ENCODE data around the gene PPM1L. TPM values are rescaled to one million over a fixed set of nuclear protein-coding genes. Genes with fewer than 3 reads are reported as not detected.

Gene PPM1L
- total and polyA plus RNA-seq, 2 of the 13 experiments (the other 11 are each of a cell fraction or from before 2014, with no cell fraction given), result 0.22 to 1.4 TPM

- ATAC-seq (no peak), DNase-seq (ENCODE audit: low spot score) (no peak), FAIRE-seq (no peak)
- H3K9me3 ChIP-seq (ENCODE audit: low read length), result no peaks in the 10 kb centered on the region
- H3K79me2 ChIP-seq (ENCODE audit: insufficient read depth, low read length), result no peaks in the 10 kb centered on the region
- in situ Hi-C loops (cut with HindIII; ENCODE audit: extremely low pct_ligation_motif_present, low pct_unique_long_range_greater_than_20kb) (no loop called here), intact Hi-C loops (cut with micrococcal nuclease; ENCODE audit: unreplicated experiment) (no loop called here)
- H3K4me3 ChIP-seq (replicated peaks in 1 of 3; ENCODE audit: insufficient read depth in 1 of 3, low read depth in 2 of 3, low read length in 3 of 3), result no peak overlapping the region
- TF ChIP-seq KLF11 (CRISPR knock-in tag; IDR thresholded peaks at IDR 0.05) (no peak), NR2F1 (CRISPR knock-in tag; IDR thresholded peaks at IDR 0.05) (no peak), NCOA1 (CRISPR knock-in tag; IDR thresholded peaks at IDR 0.05) (no peak), ZNF549 (CRISPR knock-in tag; IDR thresholded peaks at IDR 0.05) (no peak), PTBP1 (IDR thresholded peaks at IDR 0.05; ENCODE audit: low read depth, low read length, poor library complexity, severe bottlenecking) (no peak), MEF2D (CRISPR knock-in tag; IDR thresholded peaks at IDR 0.05) (no peak), TCF12 (IDR thresholded peaks at IDR 0.05) (no peak), TCF12 (CRISPR knock-in tag; IDR thresholded peaks at IDR 0.05) (no peak)
- no peaks in the 10 kb centered on the region for H3K4me1 ChIP-seq (ENCODE audit: insufficient read depth, low read length)
- H3K9ac ChIP-seq (ENCODE audit: insufficient read depth, low read depth, low read length), result no peak overlapping the region
- no peak overlapping the region for H3K27ac ChIP-seq (ENCODE audit: extremely low read length, insufficient read depth, low read length)
- H3K36me3 ChIP-seq (replicated peaks in 1 of 2; ENCODE audit: control insufficient read depth in 1 of 2, insufficient read depth in 2 of 2, low read length in 2 of 2), result no peaks in the 10 kb centered on the region
- no peaks in the 10 kb centered on the region for H3K27me3 ChIP-seq (ENCODE audit: control insufficient read depth in 1 of 2, insufficient read depth in 2 of 2, low read length in 2 of 2)
- no TSS peak for BruUV-seq (replicated peaks)
- 40% methylated on average over 3 of the region's 3 CpGs for WGBS (ENCODE audit: low lambda C conversion rate)
- ChIA-PET POLR2A (no interaction called here), CTCF (ENCODE audit: low intra/inter-chr PET ratio, low total read pairs) (no interaction called here)
- no peak overlapping the region for H2AFZ ChIP-seq (ENCODE audit: low read length)
- H4K20me1 ChIP-seq (ENCODE audit: insufficient read depth, low read length), result no peaks in the 10 kb centered on the region
- no peak overlapping the region for H3K4me2 ChIP-seq (ENCODE audit: low read depth, low read length)
Observed at GRCh38 chr3:160828880-160829279, 72.8 kb downstream of the PPM1L start.

- no peak for ATAC-seq
- no peaks in the 10 kb centered on the region for H3K27me3 ChIP-seq (ENCODE audit: control insufficient read depth in 1 of 2, insufficient read depth in 2 of 2, low read length in 2 of 2)
- intact Hi-C loops (cut with micrococcal nuclease; ENCODE audit: unreplicated experiment) (no loop called here), in situ Hi-C loops (cut with HindIII; ENCODE audit: extremely low pct_ligation_motif_present, low pct_unique_long_range_greater_than_20kb) (no loop called here)
- H3K9me3 ChIP-seq (ENCODE audit: low read length), result no peaks in the 10 kb centered on the region
- no peak for FAIRE-seq
- WGBS (ENCODE audit: low lambda C conversion rate), result 31% methylated on average over 3 of the region's 3 CpGs
- no peaks in the 10 kb centered on the region for H3K4me1 ChIP-seq (ENCODE audit: insufficient read depth, low read length)
- H3K4me3 ChIP-seq (replicated peaks in 1 of 3; ENCODE audit: insufficient read depth in 1 of 3, low read depth in 2 of 3, low read length in 3 of 3), result no peak overlapping the region
- no peak overlapping the region for H2AFZ ChIP-seq (ENCODE audit: low read length)
- ChIA-PET CTCF (ENCODE audit: low intra/inter-chr PET ratio, low total read pairs) (no interaction called here), POLR2A (no interaction called here)
- H4K20me1 ChIP-seq (ENCODE audit: insufficient read depth, low read length), result no peaks in the 10 kb centered on the region
- no peaks in the 10 kb centered on the region for H3K79me2 ChIP-seq (ENCODE audit: insufficient read depth, low read length)
- BruUV-seq (replicated peaks), result no TSS peak
- no peak overlapping the region for H3K4me2 ChIP-seq (ENCODE audit: low read depth, low read length)
- H3K36me3 ChIP-seq (replicated peaks in 1 of 2; ENCODE audit: control insufficient read depth in 1 of 2, insufficient read depth in 2 of 2, low read length in 2 of 2), result no peaks in the 10 kb centered on the region
- H3K9ac ChIP-seq (ENCODE audit: insufficient read depth, low read depth, low read length), result no peak overlapping the region
- DNase-seq (ENCODE audit: low spot score), result no peak
- no peak overlapping the region for H3K27ac ChIP-seq (ENCODE audit: extremely low read length, insufficient read depth, low read length)
- TF ChIP-seq LCORL (IDR thresholded peaks at IDR 0.05) (no peak), LCORL (CRISPR knock-in tag; IDR thresholded peaks at IDR 0.05) (no peak), SIX4 (CRISPR knock-in tag; IDR thresholded peaks at IDR 0.05) (no peak), CHCHD3 (CRISPR knock-in tag; IDR thresholded peaks at IDR 0.05) (no peak), DMTF1 (CRISPR knock-in tag; IDR thresholded peaks at IDR 0.05) (no peak), ETV6 (CRISPR knock-in tag; conservative IDR thresholded peaks at IDR 0.05) (no peak), RBFOX2 (IDR thresholded peaks at IDR 0.05; ENCODE audit: low read depth, low read length) (no peak), NFYC (CRISPR knock-in tag; IDR thresholded peaks at IDR 0.05) (no peak), MAFK (conservative IDR thresholded peaks at IDR 0.05 in 1 of 2, IDR thresholded peaks at IDR 0.05 in 1 of 2; ENCODE audit: low read length in 2 of 2) (no peak), MATR3 (CRISPR knock-in tag; IDR thresholded peaks at IDR 0.05) (no peak), SMAD1 (CRISPR knock-in tag; IDR thresholded peaks at IDR 0.05; ENCODE audit: borderline replicate concordance, low read depth) (no peak)
Observed at GRCh38 chr3:160829486-160830009, 73.5 kb downstream of the PPM1L start.

Measured in HepG2 (cell line).